Progenitor cell of endocrine pancreas (in vitro differentiated cells): ENCODE data around the gene PCDHGA4. TPM values are rescaled to one million over a fixed set of nuclear protein-coding genes. Genes with fewer than 3 reads are reported as not detected.

Experiments
- DNase-seq: peaks from one replicate; pipeline ENCODE4 v3.0.0; 2021; ENCODE audit warnings: low spot score; ENCODE audit not compliant: unreplicated experiment
- H3K27ac Mint-ChIP-seq: 2 replicates; pipeline ENCODE4 v1.8.0; 2021; ENCODE audit warnings: mild to moderate bottlenecking, moderate library complexity, mixed read lengths
- H3K27me3 Mint-ChIP-seq: 2 replicates; pipeline ENCODE4 v1.8.0; 2021; ENCODE audit warnings: mixed read lengths
- H3K36me3 Mint-ChIP-seq: 2 replicates; pipeline ENCODE4 v1.8.0; 2022; ENCODE audit warnings: mixed read lengths; ENCODE audit not compliant: insufficient read depth
- H3K4me1 Mint-ChIP-seq: 2 replicates; pipeline ENCODE4 v1.8.0; 2021; ENCODE audit warnings: low read depth, mixed read lengths
- H3K4me3 Mint-ChIP-seq: 2 replicates; pipeline ENCODE4 v1.8.0; 2021; ENCODE audit warnings: low read depth, mild to moderate bottlenecking, moderate library complexity, mixed read lengths
- H3K9me3 Mint-ChIP-seq: 2 replicates; pipeline ENCODE4 v1.8.0; 2021; ENCODE audit warnings: low read depth, mixed read lengths
- total RNA-seq: library from RNA; stranded (reverse); gene quantifications from 2 replicates; pipeline ENCODE4 v1.2.1, GENCODE V29; 2021
- TF ChIP-seq, protein P1 (sequence below): fragments of 200-600 bp; sonication (generic); IDR thresholded peaks from one replicate; pipeline ENCODE4 v1.5.0; 2021; ENCODE audit warnings: antibody characterized with exemption, mild to moderate bottlenecking; ENCODE audit not compliant: unreplicated experiment

Gene PCDHGA4
- total RNA-seq, 1 donor from 2014 or later: 0.96 TPM

DNA sequence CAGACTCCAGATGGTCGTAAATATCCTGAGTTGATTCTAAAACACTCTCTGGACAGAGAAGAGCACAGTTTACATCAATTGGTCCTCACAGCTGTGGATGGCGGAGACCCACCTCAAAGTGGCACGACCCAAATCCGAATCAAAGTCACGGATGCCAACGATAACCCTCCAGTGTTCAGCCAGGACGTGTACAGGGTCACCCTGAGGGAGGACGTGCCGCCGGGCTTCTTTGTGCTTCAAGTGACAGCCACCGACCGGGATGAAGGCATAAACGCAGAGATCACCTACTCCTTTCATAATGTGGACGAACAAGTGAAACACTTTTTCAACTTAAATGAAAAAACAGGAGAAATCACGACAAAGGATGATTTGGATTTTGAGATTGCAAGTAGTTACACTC, 5.9 kb downstream of the PCDHGA4 start:
- Mint-ChIP-seq H3K4me3 (no peak overlapping the region), H3K27ac (no peak overlapping the region), H3K36me3 (peaks cover 25% of the 10 kb centered on the region), H3K9me3 (peaks cover 60% of the 10 kb centered on the region), H3K4me1 (no peaks in the 10 kb centered on the region), H3K27me3 (no peaks in the 10 kb centered on the region)
- DNase-seq: no peak
- TF ChIP-seq, protein P1, sequence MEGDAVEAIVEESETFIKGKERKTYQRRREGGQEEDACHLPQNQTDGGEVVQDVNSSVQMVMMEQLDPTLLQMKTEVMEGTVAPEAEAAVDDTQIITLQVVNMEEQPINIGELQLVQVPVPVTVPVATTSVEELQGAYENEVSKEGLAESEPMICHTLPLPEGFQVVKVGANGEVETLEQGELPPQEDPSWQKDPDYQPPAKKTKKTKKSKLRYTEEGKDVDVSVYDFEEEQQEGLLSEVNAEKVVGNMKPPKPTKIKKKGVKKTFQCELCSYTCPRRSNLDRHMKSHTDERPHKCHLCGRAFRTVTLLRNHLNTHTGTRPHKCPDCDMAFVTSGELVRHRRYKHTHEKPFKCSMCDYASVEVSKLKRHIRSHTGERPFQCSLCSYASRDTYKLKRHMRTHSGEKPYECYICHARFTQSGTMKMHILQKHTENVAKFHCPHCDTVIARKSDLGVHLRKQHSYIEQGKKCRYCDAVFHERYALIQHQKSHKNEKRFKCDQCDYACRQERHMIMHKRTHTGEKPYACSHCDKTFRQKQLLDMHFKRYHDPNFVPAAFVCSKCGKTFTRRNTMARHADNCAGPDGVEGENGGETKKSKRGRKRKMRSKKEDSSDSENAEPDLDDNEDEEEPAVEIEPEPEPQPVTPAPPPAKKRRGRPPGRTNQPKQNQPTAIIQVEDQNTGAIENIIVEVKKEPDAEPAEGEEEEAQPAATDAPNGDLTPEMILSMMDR: no peak

DNA sequence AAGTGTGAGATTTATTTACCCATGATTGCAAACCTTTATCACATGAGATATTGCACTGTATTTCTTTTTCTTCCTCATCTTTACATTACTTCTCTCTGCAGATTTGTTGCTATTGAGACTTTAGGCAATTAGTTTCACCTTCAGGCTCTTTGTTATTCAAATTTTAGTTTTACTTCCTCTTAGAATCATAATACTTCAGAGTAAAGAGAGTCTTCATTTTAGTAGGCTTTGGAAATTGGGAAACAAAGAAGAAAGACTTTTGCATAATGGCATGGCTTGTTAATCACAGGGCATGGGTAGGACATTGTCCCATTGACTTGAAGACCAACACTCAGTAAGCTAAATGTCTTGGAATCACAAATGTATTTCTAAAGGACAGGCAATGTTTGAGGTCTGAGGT, 7.9 kb downstream of the PCDHGA4 start:
- H3K4me3 Mint-ChIP-seq: no peak overlapping the region
- DNase-seq: no peak
- no peaks in the 10 kb centered on the region for H3K27me3 Mint-ChIP-seq
- TF ChIP-seq, protein P1: no peak
- no peak overlapping the region for H3K27ac Mint-ChIP-seq
- peaks cover 51% of the 10 kb centered on the region for H3K9me3 Mint-ChIP-seq
- H3K36me3 Mint-ChIP-seq: peaks cover 20% of the 10 kb centered on the region
- no peaks in the 10 kb centered on the region for H3K4me1 Mint-ChIP-seq

DNA sequence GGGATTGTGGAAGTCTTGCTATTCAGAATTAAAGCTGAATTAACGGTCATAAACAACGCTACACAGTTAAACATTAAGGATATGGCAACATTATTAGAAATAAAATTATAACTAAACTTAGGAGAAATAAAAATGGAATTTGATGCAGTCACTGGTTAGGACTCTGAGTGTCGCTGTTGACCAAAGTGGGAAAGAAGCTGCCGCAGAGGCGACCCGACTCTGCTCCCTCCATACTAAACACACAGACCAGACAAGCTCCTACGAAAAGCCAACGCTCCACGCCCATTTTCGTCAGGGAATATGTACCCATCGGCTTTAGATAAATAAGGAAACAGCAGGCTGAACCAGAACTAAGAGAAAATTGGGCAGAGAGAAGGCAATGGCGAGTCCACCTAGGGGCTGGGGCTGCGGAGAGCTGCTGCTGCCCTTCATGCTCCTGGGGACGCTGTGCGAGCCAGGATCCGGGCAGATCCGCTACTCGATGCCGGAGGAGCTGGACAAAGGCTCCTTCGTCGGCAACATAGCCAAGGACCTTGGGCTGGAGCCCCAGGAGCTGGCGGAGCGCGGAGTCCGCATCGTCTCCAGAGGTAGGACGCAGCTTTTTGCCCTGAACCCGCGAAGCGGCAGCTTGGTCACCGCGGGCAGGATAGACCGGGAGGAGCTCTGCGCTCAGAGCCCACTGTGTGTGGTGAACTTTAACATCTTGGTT, 9.3 kb downstream of the PCDHGA4 start, which contains the start of gene PCDHGA5:
Gene PCDHGA5, plus strand, starts transcription at position 211 of the 709 bp plus-strand sequence. Its CDS starts 169 bp downstream, at position 380.
- no peak within 1 kb of the TSS for H3K27ac Mint-ChIP-seq
- H3K4me1 Mint-ChIP-seq: no peaks in the 10 kb centered on the region
- H3K4me3 Mint-ChIP-seq: no peak within 1 kb of the TSS
- no peaks in the 10 kb centered on the region for H3K27me3 Mint-ChIP-seq
- peaks cover 47% of the 10 kb centered on the region for H3K9me3 Mint-ChIP-seq
- DNase-seq: no peak
- TF ChIP-seq, protein P1: no peak
- H3K36me3 Mint-ChIP-seq: peaks cover 18% of the 10 kb centered on the region

DNA sequence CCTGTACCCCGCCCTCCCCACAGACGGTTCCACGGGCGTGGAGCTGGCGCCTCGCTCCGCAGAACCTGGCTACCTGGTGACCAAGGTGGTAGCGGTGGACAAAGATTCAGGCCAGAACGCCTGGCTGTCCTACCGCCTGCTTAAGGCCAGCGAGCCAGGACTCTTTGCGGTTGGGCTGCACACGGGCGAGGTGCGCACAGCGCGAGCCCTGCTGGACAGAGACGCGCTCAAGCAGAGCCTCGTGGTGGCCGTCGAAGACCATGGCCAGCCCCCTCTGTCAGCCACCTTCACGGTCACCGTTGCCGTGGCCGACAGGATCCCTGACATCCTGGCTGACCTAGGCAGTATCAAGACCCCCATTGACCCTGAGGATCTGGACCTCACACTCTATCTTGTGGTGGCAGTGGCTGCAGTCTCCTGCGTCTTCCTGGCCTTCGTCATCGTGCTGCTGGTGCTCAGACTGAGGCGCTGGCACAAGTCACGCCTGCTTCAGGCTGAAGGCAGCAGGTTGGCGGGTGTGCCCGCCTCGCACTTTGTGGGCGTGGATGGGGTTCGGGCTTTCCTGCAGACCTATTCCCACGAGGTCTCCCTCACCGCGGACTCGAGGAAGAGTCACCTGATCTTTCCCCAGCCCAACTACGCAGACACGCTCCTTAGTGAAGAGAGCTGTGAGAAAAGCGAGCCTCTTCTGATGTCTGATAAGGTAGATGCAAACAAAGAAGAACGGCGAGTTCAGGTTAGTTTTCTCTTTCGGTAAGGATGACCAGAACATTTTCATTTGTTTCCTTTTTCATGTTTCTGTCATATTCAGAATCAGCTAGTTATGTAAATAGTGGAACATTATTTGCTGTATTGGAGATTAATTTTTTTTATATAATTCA, 11.4 kb downstream of the PCDHGA4 start:
- Mint-ChIP-seq H3K36me3 (peaks cover 16% of the 10 kb centered on the region), H3K4me1 (no peaks in the 10 kb centered on the region), H3K27ac (no peak overlapping the region), H3K9me3 (peaks cover 50% of the 10 kb centered on the region), H3K27me3 (no peaks in the 10 kb centered on the region), H3K4me3 (no peak overlapping the region)
- TF ChIP-seq, protein P1: no peak
- DNase-seq: no peak
